ENCODE measurements around the gene KAT6B. TPM values are rescaled to one million over a fixed set of nuclear protein-coding genes. Genes with fewer than 3 reads are reported as not detected.
"Not testable (repeated sequence)": the region's sequence is repeated elsewhere in the genome, so short reads cannot be mapped to it uniquely, and the experiment has no call there.

The KAT6B gene
- total RNA-seq, 1 donor from 2014 or later: 47.5 TPM

GRCh38 chr10:74910241-74910975 lies 84.0 kb downstream of the KAT6B start:
- intact Hi-C loops (cut with DNase I): no loop called here

GRCh38 chr10:74910976-74911350 lies 84.6 kb downstream of the KAT6B start:
- intact Hi-C loops (cut with DNase I): no loop called here
- no peak for DNase-seq (ENCODE audit: low spot score)

More at GRCh38 chr10:74910241-74910975, 84.0 kb downstream of the KAT6B start:
- DNase-seq (ENCODE audit: low spot score): no peak

- intact Hi-C loops (cut with DNase I): no loop called here
- no peak for DNase-seq (ENCODE audit: low spot score)
Measured at GRCh38 chr10:74912182-74912581, 85.8 kb downstream of the KAT6B start.

GRCh38 chr10:74912682-74913081 lies 86.3 kb downstream of the KAT6B start:
- no peak for DNase-seq (ENCODE audit: low spot score)
- intact Hi-C loops (cut with DNase I): no loop called here

- intact Hi-C loops (cut with DNase I): no loop called here
- no peak for DNase-seq (ENCODE audit: low spot score)
Measured at GRCh38 chr10:74913377-74913979, 87.1 kb downstream of the KAT6B start.

- intact Hi-C loops (cut with DNase I): no loop called here
- no peak for DNase-seq (ENCODE audit: low spot score)
Measured at GRCh38 chr10:74916283-74916682, 89.9 kb downstream of the KAT6B start.

GRCh38 chr10:74917481-74918077 lies 91.2 kb downstream of the KAT6B start:
- intact Hi-C loops (cut with DNase I): no loop called here
- no peak for DNase-seq (ENCODE audit: low spot score)

- intact Hi-C loops (cut with DNase I): no loop called here
- no peak for DNase-seq (ENCODE audit: low spot score)
Measured at GRCh38 chr10:74919671-74920070, 93.3 kb downstream of the KAT6B start.

GRCh38 chr10:74921070-74921469 lies 94.7 kb downstream of the KAT6B start:
- DNase-seq (ENCODE audit: low spot score); intact Hi-C loops (cut with DNase I): not testable (repeated sequence)

GRCh38 chr10:74921744-74922143 lies 95.3 kb downstream of the KAT6B start:
- DNase-seq (ENCODE audit: low spot score): no peak
- intact Hi-C loops (cut with DNase I): no loop called here

- intact Hi-C loops (cut with DNase I): no loop called here
- DNase-seq (ENCODE audit: low spot score): no peak
Measured at GRCh38 chr10:74922921-74923320, 96.5 kb downstream of the KAT6B start.

- intact Hi-C loops (cut with DNase I): no loop called here
Measured at GRCh38 chr10:74923556-74923955, 97.2 kb downstream of the KAT6B start.

GRCh38 chr10:74924251-74924963 lies 98.0 kb downstream of the KAT6B start:
- no peak for DNase-seq (ENCODE audit: low spot score)
- intact Hi-C loops (cut with DNase I): no loop called here

More at GRCh38 chr10:74923556-74923955, 97.2 kb downstream of the KAT6B start:
- DNase-seq (ENCODE audit: low spot score): no peak

GRCh38 chr10:74925291-74925690 lies 98.9 kb downstream of the KAT6B start:
- DNase-seq (ENCODE audit: low spot score): no peak
- intact Hi-C loops (cut with DNase I): no loop called here

GRCh38 chr10:74925708-74926107 lies 99.3 kb downstream of the KAT6B start:
- DNase-seq (ENCODE audit: low spot score): no peak
- intact Hi-C loops (cut with DNase I): no loop called here

- intact Hi-C loops (cut with DNase I): no loop called here
Measured at GRCh38 chr10:74926791-74927585, 100.6 kb downstream of the KAT6B start.

GRCh38 chr10:74927701-74928100 lies 101.3 kb downstream of the KAT6B start:
- DNase-seq (ENCODE audit: low spot score): no peak
- intact Hi-C loops (cut with DNase I): no loop called here

More at GRCh38 chr10:74926791-74927585, 100.6 kb downstream of the KAT6B start:
- no peak for DNase-seq (ENCODE audit: low spot score)

- no peak for DNase-seq (ENCODE audit: low spot score)
- intact Hi-C loops (cut with DNase I): no loop called here
Measured at GRCh38 chr10:74928742-74929191, 102.4 kb downstream of the KAT6B start.

GRCh38 chr10:74929197-74929596 lies 102.8 kb downstream of the KAT6B start:
- no peak for DNase-seq (ENCODE audit: low spot score)
- intact Hi-C loops (cut with DNase I): no loop called here
